Hepatocyte (in vitro differentiated cells): ENCODE results near the gene TPGS2. TPM values are rescaled to one million over a fixed set of nuclear protein-coding genes. Genes with fewer than 3 reads are reported as not detected.

Source experiments
- DNase-seq: peaks from one replicate; pipeline ENCODE4 v3.0.0-alpha.2; 2016; ENCODE audit warnings: low spot score
- H2AFZ ChIP-seq: fragments of 200-600 bp; sonication (generic); 2 replicates; pipeline ENCODE4 v1.6.0; 2016; ENCODE audit warnings: antibody characterized with exemption, mild to moderate bottlenecking
- H3K27ac ChIP-seq: fragments of 200-600 bp; sonication (generic); 2 replicates; pipeline ENCODE4 v1.5.1; 2016; ENCODE audit warnings: mild to moderate bottlenecking
- H3K27me3 ChIP-seq: fragments of 200-600 bp; sonication (generic); 2 replicates; pipeline ENCODE4 v1.6.1; 2016
- H3K36me3 ChIP-seq: fragments of 200-600 bp; sonication (generic); replicated peaks from 2 replicates; pipeline ENCODE4 v1.5.1; 2016; ENCODE audit warnings: low read depth; ENCODE audit not compliant: insufficient read depth
- H3K4me1 ChIP-seq: fragments of 200-600 bp; sonication (generic); 2 replicates; pipeline ENCODE4 v1.5.1; 2016; ENCODE audit warnings: mild to moderate bottlenecking, moderate library complexity; ENCODE audit not compliant: insufficient read depth
- H3K4me2 ChIP-seq: fragments of 200-600 bp; sonication (generic); 2 replicates; pipeline ENCODE4 v1.6.0; 2016
- H3K4me3 ChIP-seq: fragments of 200-600 bp; sonication (generic); 2 replicates; pipeline ENCODE4 v1.5.1; 2016; ENCODE audit warnings: mild to moderate bottlenecking
- H3K79me2 ChIP-seq: fragments of 200-600 bp; sonication (generic); 2 replicates; pipeline ENCODE4 v1.6.0; 2017; ENCODE audit warnings: mild to moderate bottlenecking
- H3K9me2 ChIP-seq: fragments of 200-600 bp; sonication (generic); replicated peaks from 2 replicates; pipeline ENCODE4 v1.6.0; 2017; ENCODE audit warnings: mild to moderate bottlenecking; ENCODE audit not compliant: insufficient read depth
- H3K9me3 ChIP-seq: fragments of 200-600 bp; sonication (generic); 2 replicates; pipeline ENCODE4 v1.5.1; 2016; ENCODE audit warnings: low read depth, mild to moderate bottlenecking
- H4K20me1 ChIP-seq: fragments of 200-600 bp; sonication (generic); 2 replicates; pipeline ENCODE4 v1.6.0; 2016; ENCODE audit warnings: mild to moderate bottlenecking; ENCODE audit not compliant: insufficient read depth, poor library complexity, severe bottlenecking
- CTCF ChIP-seq: fragments of 200-600 bp; sonication (generic); IDR thresholded peaks from 2 replicates; pipeline ENCODE4 v1.5.1; 2016; ENCODE audit warnings: antibody characterized with exemption, mild to moderate bottlenecking; ENCODE audit not compliant: poor library complexity
- EZH2 ChIP-seq: fragments of 200-600 bp; sonication (generic); IDR thresholded peaks from 2 replicates; pipeline ENCODE4 v1.6.1; 2016; ENCODE audit warnings: antibody characterized with exemption, mild to moderate bottlenecking, borderline replicate concordance
- EZH2phosphoT487 ChIP-seq: fragments of 200-600 bp; sonication (generic); IDR thresholded peaks from one replicate; pipeline ENCODE4 v1.6.1; 2018; ENCODE audit warnings: antibody characterized with exemption, mild to moderate bottlenecking, low read depth, moderate library complexity; ENCODE audit not compliant: unreplicated experiment, severe bottlenecking
- WGBS: methylation state at CpG from one replicate; pipeline ENCODE4 v1.1.6; 2016; ENCODE audit warnings: low lambda C conversion rate; ENCODE audit errors: missing lambda C conversion rate; 5-methylcytosine and 5-hydroxymethylcytosine counted together
- polyA plus RNA-seq: library from polyadenylated mRNA; unstranded; fragments of >200 nt; fragmentation: Nextera tagmentation; extraction: Ambion mirVana; gene quantifications from 2 replicates; pipeline ENCODE4 v1.2.1, GENCODE V29; 2016
- total RNA-seq: library from RNA; depleted of rRNA; stranded (reverse); fragments of >200 nt; gene quantifications from 2 replicates; pipeline ENCODE4 v1.2.3, GENCODE V29; 2014

TPGS2 gene
- total and polyA plus RNA-seq, 2 experiments from 2014 or later: 57.0 to 83.0 TPM

- TF ChIP-seq CTCF (no peak), EZH2 (no peak), EZH2phosphoT487 (no peak)
These were observed 70.2 kb downstream of the TPGS2 start for GRCh38 chr18:36758623-36759022.

GRCh38 chr18:36757991-36758390 lies 70.8 kb downstream of the TPGS2 start:
- no peak overlapping the region for H3K27ac ChIP-seq
- no peaks in the 10 kb centered on the region for H3K4me1 ChIP-seq
- H3K4me3 ChIP-seq: no peak overlapping the region
- DNase-seq: no peak
- no peaks in the 10 kb centered on the region for H3K9me2 ChIP-seq
- no peak overlapping the region for H2AFZ ChIP-seq
- TF ChIP-seq EZH2 (no peak), CTCF (no peak), EZH2phosphoT487 (no peak)
- no peaks in the 10 kb centered on the region for H4K20me1 ChIP-seq
- no peaks in the 10 kb centered on the region for H3K36me3 ChIP-seq
- H3K79me2 ChIP-seq: no peaks in the 10 kb centered on the region
- no peaks in the 10 kb centered on the region for H3K9me3 ChIP-seq
- H3K4me2 ChIP-seq: no peak overlapping the region
- H3K27me3 ChIP-seq: no peaks in the 10 kb centered on the region
- 80% methylated on average over 3 of the region's 3 CpGs for WGBS

More at GRCh38 chr18:36758623-36759022, 70.2 kb downstream of the TPGS2 start:
- no peak overlapping the region for H3K27ac ChIP-seq
- no peaks in the 10 kb centered on the region for H3K9me3 ChIP-seq
- H3K9me2 ChIP-seq: no peaks in the 10 kb centered on the region
- H4K20me1 ChIP-seq: no peaks in the 10 kb centered on the region
- H3K27me3 ChIP-seq: no peaks in the 10 kb centered on the region
- no peaks in the 10 kb centered on the region for H3K4me1 ChIP-seq
- H3K4me2 ChIP-seq: no peak overlapping the region
- H3K4me3 ChIP-seq: no peak overlapping the region
- WGBS: 86% methylated on average over 10 of the region's 10 CpGs
- H3K79me2 ChIP-seq: no peaks in the 10 kb centered on the region
- H3K36me3 ChIP-seq: no peaks in the 10 kb centered on the region
- no peak for DNase-seq
- no peak overlapping the region for H2AFZ ChIP-seq

GRCh38 chr18:36757081-36757480 lies 71.7 kb downstream of the TPGS2 start:
- H3K27me3 ChIP-seq: no peaks in the 10 kb centered on the region
- H4K20me1 ChIP-seq: no peaks in the 10 kb centered on the region
- H3K4me3 ChIP-seq: no peak overlapping the region
- H3K36me3 ChIP-seq: no peaks in the 10 kb centered on the region
- no peak overlapping the region for H3K27ac ChIP-seq
- TF ChIP-seq EZH2phosphoT487: no peak
- peak; percentile 80 for TF ChIP-seq CTCF
- TF ChIP-seq EZH2: no peak
- WGBS: 25% methylated on average over 1 of the region's 1 CpG
- no peaks in the 10 kb centered on the region for H3K4me1 ChIP-seq
- DNase-seq: peak; percentile 76
- H3K9me2 ChIP-seq: no peaks in the 10 kb centered on the region
- H3K4me2 ChIP-seq: no peak overlapping the region
- no peak overlapping the region for H2AFZ ChIP-seq
- no peaks in the 10 kb centered on the region for H3K9me3 ChIP-seq
- no peaks in the 10 kb centered on the region for H3K79me2 ChIP-seq

GRCh38 chr18:36756242-36756641 lies 72.6 kb downstream of the TPGS2 start:
- Histone ChIP-seq H3K9me2 (no peaks in the 10 kb centered on the region), H3K4me1 (no peaks in the 10 kb centered on the region), H3K4me3 (no peak overlapping the region), H3K27me3 (no peaks in the 10 kb centered on the region), H3K36me3 (no peaks in the 10 kb centered on the region), H2AFZ (no peak overlapping the region), H4K20me1 (no peaks in the 10 kb centered on the region), H3K9me3 (no peaks in the 10 kb centered on the region), H3K4me2 (no peak overlapping the region), H3K27ac (no peak overlapping the region), H3K79me2 (no peaks in the 10 kb centered on the region)
- WGBS: 78% methylated on average over 4 of the region's 4 CpGs
- no peak for DNase-seq
- TF ChIP-seq CTCF (no peak), EZH2 (no peak), EZH2phosphoT487 (no peak)
